HepG2 (cell line): Measurements from ENCODE around the gene GAL3ST1. TPM values are rescaled to one million over a fixed set of nuclear protein-coding genes. Genes with fewer than 3 reads are reported as not detected.

Source experiments
- ATAC-seq: fragments of 200-7000 bp; cut with Tn5 transposase; 3 replicates; pipeline ENCODE4 v1.9.1; 2020; ENCODE audit warnings: mild to moderate bottlenecking, moderate library complexity
- BruUV-seq: library from RNA; stranded (reverse); fragments of 400-500 nt; replicated peaks from 2 replicates; lab custom pipeline; 2021; lab: Mats Ljungman, UMichigan
- CTCF ChIA-PET: fragments of 300-600 bp; formaldehyde crosslinking; extraction: SDS; loops from one replicate; lab custom pipeline; 2021; ENCODE audit warnings: low total read pairs, inconsistent platforms, low intra/inter-chr PET ratio; lab: Yijun Ruan, JAX
- POLR2A ChIA-PET: fragments of 350-600 bp; sonication (Branson Sonifier 250); formaldehyde crosslinking; loops from one replicate; lab custom pipeline; 2020; ENCODE audit warnings: antibody characterized with exemption, inconsistent platforms; lab: Yijun Ruan, JAX
- DNase-seq: peaks from one replicate; pipeline ENCODE4 v3.0.0-alpha.2; 2015; ENCODE audit warnings: low spot score
- FAIRE-seq: peaks from 3 replicates; lab custom pipeline; 2011; peaks lifted over from hg19 to GRCh38; lab: Jason Lieb, UNC
- H2AFZ ChIP-seq: one replicate; pipeline ENCODE4 v1.6.1; 2011; ENCODE audit warnings: low read length, inconsistent platforms
- H3K27ac ChIP-seq: fragments of 300-600 bp; 3 replicates; pipeline ENCODE4 v1.8.0; 2011; ENCODE audit warnings: mixed run types, mild to moderate bottlenecking, mixed read lengths, low read length, inconsistent platforms; ENCODE audit not compliant: insufficient read depth; ENCODE audit errors: extremely low read length
- H3K27me3 ChIP-seq, 2 experiments: fragments of 200-600 bp in 1 of 2; 2 replicates in 1 of 2; 3 replicates in 1 of 2; pipeline versions ENCODE4 v1.6.0 to v1.8.0; 2011; ENCODE audit warnings: low read length in 2 of 2, mild to moderate bottlenecking in 2 of 2, moderate library complexity in 2 of 2, inconsistent platforms in 1 of 2; ENCODE audit not compliant: insufficient read depth in 2 of 2, control insufficient read depth in 1 of 2
- H3K36me3 ChIP-seq, 2 experiments: fragments of 200-600 bp in 1 of 2; replicated peaks in 1 of 2; 2 replicates in 1 of 2; 3 replicates in 1 of 2; pipeline versions ENCODE4 v1.5.1 to v1.8.0; 2011; ENCODE audit warnings: low read length in 2 of 2, inconsistent platforms in 1 of 2; ENCODE audit not compliant: insufficient read depth in 2 of 2, control insufficient read depth in 1 of 2
- H3K4me1 ChIP-seq: 2 replicates; pipeline ENCODE4 v1.5.1; 2012; ENCODE audit warnings: low read length, inconsistent platforms; ENCODE audit not compliant: insufficient read depth
- H3K4me2 ChIP-seq: 2 replicates; pipeline ENCODE4 v1.6.0; 2011; ENCODE audit warnings: low read depth, low read length, inconsistent platforms
- H3K4me3 ChIP-seq, 3 experiments: fragments of 200-600 bp in 1 of 3; sonication (generic), shearing (Covaris generic) in 1 of 3; replicated peaks in 1 of 3; 2 replicates each; pipeline ENCODE4 v1.5.1; 2011 to 2016; ENCODE audit warnings: low read length in 3 of 3, inconsistent platforms in 2 of 3, low read depth in 2 of 3, mild to moderate bottlenecking in 2 of 3, control low read depth in 1 of 3, mixed read lengths in 1 of 3; ENCODE audit not compliant: insufficient read depth in 1 of 3
- H3K79me2 ChIP-seq: one replicate; pipeline ENCODE4 v1.6.1; 2011; ENCODE audit warnings: low read length, inconsistent platforms; ENCODE audit not compliant: insufficient read depth
- H3K9ac ChIP-seq: 2 replicates; pipeline ENCODE4 v1.6.0; 2011; ENCODE audit warnings: mild to moderate bottlenecking, low read depth, low read length, inconsistent platforms; ENCODE audit not compliant: insufficient read depth
- H3K9me3 ChIP-seq: 2 replicates; pipeline ENCODE4 v1.5.1; 2012; ENCODE audit warnings: mild to moderate bottlenecking, low read length
- H4K20me1 ChIP-seq: 2 replicates; pipeline ENCODE4 v1.6.0; 2011; ENCODE audit warnings: inconsistent platforms, mild to moderate bottlenecking, low read length, moderate library complexity; ENCODE audit not compliant: insufficient read depth
- BHLHE40 ChIP-seq: IDR thresholded peaks from 2 replicates; pipeline ENCODE4 v1.6.1; 2011; ENCODE audit warnings: low read length, improper control_type of control experiment
- CHD2 ChIP-seq: IDR thresholded peaks from 2 replicates; pipeline ENCODE4 v1.6.1; 2011; ENCODE audit warnings: low read depth, low read length, improper control_type of control experiment
- HNRNPUL1 ChIP-seq: fragments of 200-400 bp; formaldehyde crosslinking; IDR thresholded peaks from 2 replicates; pipeline ENCODE4 v1.6.1; 2017; ENCODE audit warnings: low read depth, mild to moderate bottlenecking, low read length, moderate library complexity
- KDM1A ChIP-seq: IDR thresholded peaks from 2 replicates; pipeline ENCODE4 v1.6.1; 2016; ENCODE audit warnings: missing compliant biosample characterization
- MXD4 ChIP-seq: IDR thresholded peaks from 2 replicates; pipeline ENCODE4 v1.6.1; 2016; ENCODE audit warnings: mild to moderate bottlenecking, missing biosample characterization, missing genetic modification reagents
- NR2F1 ChIP-seq, 2 experiments: fragments of 450-650 bp in 1 of 2; formaldehyde crosslinking in 1 of 2; IDR thresholded peaks; 2 replicates each; pipeline versions ENCODE4 v1.5.0 to v1.6.1; 2016 to 2020; ENCODE audit warnings: mild to moderate bottlenecking in 1 of 2, missing compliant biosample characterization in 1 of 2, missing genetic modification reagents in 1 of 2, moderate library complexity in 1 of 2
- ZFP36L1 ChIP-seq: sonication (generic); formaldehyde crosslinking; IDR thresholded peaks from 2 replicates; pipeline ENCODE4 v1.8.0; 2022; ENCODE audit warnings: mild to moderate bottlenecking, missing genetic modification reagents, moderate library complexity
- ZNF644 ChIP-seq: IDR thresholded peaks from 2 replicates; pipeline ENCODE4 v1.6.1; 2016; ENCODE audit warnings: low read depth
- WGBS: methylation state at CpG from one replicate; pipeline ENCODE4 v1.1.6; 2017; ENCODE audit warnings: low lambda C conversion rate; 5-methylcytosine and 5-hydroxymethylcytosine counted together
- in situ Hi-C: cut with HindIII; loops from 2 replicates; pipeline ENCODE4 v1.10.0; 2017; ENCODE audit warnings: low pct_unique_long_range_greater_than_20kb; ENCODE audit not compliant: extremely low pct_ligation_motif_present
- intact Hi-C: fragments of 100-400 bp; cut with micrococcal nuclease; formaldehyde crosslinking; loops from one replicate; pipeline ENCODE4 v1.10.0; 2022; ENCODE audit not compliant: unreplicated experiment
- polyA plus RNA-seq, 8 experiments: library from polyadenylated mRNA; depleted of rRNA in 3 of 8; stranded (reverse) in 7 of 8; unstranded in 1 of 8; fragments of >200 nt; fragmentation: Illumina TruSeq in 4 of 8; extraction: Trizol in 4 of 8; gene quantifications; 2 replicates each; pipeline versions ENCODE4 v1.2.1 to v1.2.3, GENCODE V29; 2011 to 2016; ENCODE audit warnings: low read depth in 4 of 8, missing spikeins in 1 of 8, mixed read lengths in 1 of 8; ENCODE audit not compliant: insufficient read depth in 1 of 8
- total RNA-seq, 5 experiments: library from RNA; depleted of rRNA; stranded (reverse); fragments of >200 nt; fragmentation: Illumina TruSeq; extraction: Trizol; gene quantifications; 2 replicates each; pipeline ENCODE4 v1.2.3, GENCODE V29; 2016; ENCODE audit warnings: low read depth in 1 of 5
- TF ChIP-seq, protein P1 (sequence below): sonication (generic); formaldehyde crosslinking; IDR thresholded peaks from 2 replicates; pipeline ENCODE4 v1.4.0; 2020; ENCODE audit warnings: missing genetic modification reagents
- TF ChIP-seq, protein P2 (sequence below): sonication (generic); formaldehyde crosslinking; conservative IDR thresholded peaks from 2 replicates; pipeline ENCODE4 v1.4.0; 2020; ENCODE audit warnings: missing genetic modification reagents
- TF ChIP-seq, protein P3 (sequence below): sonication (generic); formaldehyde crosslinking; IDR thresholded peaks from 2 replicates; pipeline ENCODE4 v1.9.0; 2021; ENCODE audit warnings: missing genetic modification reagents, borderline replicate concordance
- TF ChIP-seq, protein P4 (sequence below): IDR thresholded peaks from 2 replicates; pipeline ENCODE4 v1.6.1; 2018; ENCODE audit warnings: missing genetic modification reagents, mild to moderate bottlenecking, missing compliant biosample characterization

Gene GAL3ST1
- total and polyA plus RNA-seq, 2 of the 13 experiments (the other 11 are each of a cell fraction or from before 2014, with no cell fraction given): 4.4 to 14.7 TPM

DNA sequence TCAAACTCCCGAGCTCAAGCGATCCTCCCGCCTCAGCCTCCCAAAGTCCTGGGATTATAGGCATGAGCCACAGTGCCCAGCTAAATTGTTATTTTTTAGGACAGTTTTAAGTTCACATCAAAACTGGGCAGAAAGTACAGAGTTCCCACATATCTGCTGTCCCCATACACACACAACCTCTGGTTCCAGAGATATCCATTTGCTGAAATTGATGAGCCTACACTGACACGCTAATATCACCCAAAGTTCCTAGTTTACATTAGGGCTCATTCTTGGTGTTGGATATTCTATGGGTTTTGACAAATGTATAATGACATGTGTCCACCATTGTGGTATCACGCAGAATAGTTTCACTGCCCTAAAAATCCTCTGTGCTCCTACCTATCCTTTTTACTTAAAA lies 66.2 kb downstream of the GAL3ST1 start:
- no peak for FAIRE-seq
- intact Hi-C loops (no loop called here), in situ Hi-C loops (no loop called here)
- Histone ChIP-seq H2AFZ (no peak overlapping the region), H3K4me3 (no peak overlapping the region), H3K9me3 (no peaks in the 10 kb centered on the region), H3K36me3 (no peaks in the 10 kb centered on the region), H3K27ac (no peak overlapping the region), H3K4me2 (no peak overlapping the region), H3K27me3 (no peaks in the 10 kb centered on the region), H4K20me1 (no peaks in the 10 kb centered on the region), H3K9ac (no peak overlapping the region), H3K79me2 (no peaks in the 10 kb centered on the region), H3K4me1 (peaks cover 52% of the 10 kb centered on the region)
- no peak for TF ChIP-seq ZFP36L1 (CRISPR knock-in tag)
- TF ChIP-seq CHD2: no peak
- TF ChIP-seq MXD4 (CRISPR knock-in tag): no peak
- TF ChIP-seq HNRNPUL1: no peak
- TF ChIP-seq BHLHE40: no peak
- TF ChIP-seq, protein P1, sequence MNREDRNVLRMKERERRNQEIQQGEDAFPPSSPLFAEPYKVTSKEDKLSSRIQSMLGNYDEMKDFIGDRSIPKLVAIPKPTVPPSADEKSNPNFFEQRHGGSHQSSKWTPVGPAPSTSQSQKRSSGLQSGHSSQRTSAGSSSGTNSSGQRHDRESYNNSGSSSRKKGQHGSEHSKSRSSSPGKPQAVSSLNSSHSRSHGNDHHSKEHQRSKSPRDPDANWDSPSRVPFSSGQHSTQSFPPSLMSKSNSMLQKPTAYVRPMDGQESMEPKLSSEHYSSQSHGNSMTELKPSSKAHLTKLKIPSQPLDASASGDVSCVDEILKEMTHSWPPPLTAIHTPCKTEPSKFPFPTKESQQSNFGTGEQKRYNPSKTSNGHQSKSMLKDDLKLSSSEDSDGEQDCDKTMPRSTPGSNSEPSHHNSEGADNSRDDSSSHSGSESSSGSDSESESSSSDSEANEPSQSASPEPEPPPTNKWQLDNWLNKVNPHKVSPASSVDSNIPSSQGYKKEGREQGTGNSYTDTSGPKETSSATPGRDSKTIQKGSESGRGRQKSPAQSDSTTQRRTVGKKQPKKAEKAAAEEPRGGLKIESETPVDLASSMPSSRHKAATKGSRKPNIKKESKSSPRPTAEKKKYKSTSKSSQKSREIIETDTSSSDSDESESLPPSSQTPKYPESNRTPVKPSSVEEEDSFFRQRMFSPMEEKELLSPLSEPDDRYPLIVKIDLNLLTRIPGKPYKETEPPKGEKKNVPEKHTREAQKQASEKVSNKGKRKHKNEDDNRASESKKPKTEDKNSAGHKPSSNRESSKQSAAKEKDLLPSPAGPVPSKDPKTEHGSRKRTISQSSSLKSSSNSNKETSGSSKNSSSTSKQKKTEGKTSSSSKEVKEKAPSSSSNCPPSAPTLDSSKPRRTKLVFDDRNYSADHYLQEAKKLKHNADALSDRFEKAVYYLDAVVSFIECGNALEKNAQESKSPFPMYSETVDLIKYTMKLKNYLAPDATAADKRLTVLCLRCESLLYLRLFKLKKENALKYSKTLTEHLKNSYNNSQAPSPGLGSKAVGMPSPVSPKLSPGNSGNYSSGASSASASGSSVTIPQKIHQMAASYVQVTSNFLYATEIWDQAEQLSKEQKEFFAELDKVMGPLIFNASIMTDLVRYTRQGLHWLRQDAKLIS (CRISPR knock-in tag): no peak
- TF ChIP-seq, protein P2, sequence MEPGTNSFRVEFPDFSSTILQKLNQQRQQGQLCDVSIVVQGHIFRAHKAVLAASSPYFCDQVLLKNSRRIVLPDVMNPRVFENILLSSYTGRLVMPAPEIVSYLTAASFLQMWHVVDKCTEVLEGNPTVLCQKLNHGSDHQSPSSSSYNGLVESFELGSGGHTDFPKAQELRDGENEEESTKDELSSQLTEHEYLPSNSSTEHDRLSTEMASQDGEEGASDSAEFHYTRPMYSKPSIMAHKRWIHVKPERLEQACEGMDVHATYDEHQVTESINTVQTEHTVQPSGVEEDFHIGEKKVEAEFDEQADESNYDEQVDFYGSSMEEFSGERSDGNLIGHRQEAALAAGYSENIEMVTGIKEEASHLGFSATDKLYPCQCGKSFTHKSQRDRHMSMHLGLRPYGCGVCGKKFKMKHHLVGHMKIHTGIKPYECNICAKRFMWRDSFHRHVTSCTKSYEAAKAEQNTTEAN (CRISPR knock-in tag): no peak
- TF ChIP-seq, protein P3, sequence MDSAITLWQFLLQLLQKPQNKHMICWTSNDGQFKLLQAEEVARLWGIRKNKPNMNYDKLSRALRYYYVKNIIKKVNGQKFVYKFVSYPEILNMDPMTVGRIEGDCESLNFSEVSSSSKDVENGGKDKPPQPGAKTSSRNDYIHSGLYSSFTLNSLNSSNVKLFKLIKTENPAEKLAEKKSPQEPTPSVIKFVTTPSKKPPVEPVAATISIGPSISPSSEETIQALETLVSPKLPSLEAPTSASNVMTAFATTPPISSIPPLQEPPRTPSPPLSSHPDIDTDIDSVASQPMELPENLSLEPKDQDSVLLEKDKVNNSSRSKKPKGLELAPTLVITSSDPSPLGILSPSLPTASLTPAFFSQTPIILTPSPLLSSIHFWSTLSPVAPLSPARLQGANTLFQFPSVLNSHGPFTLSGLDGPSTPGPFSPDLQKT (CRISPR knock-in tag): no peak
- TF ChIP-seq NR2F1 (CRISPR knock-in tag; IDR thresholded peaks at IDR 0.05): no peak
- TF ChIP-seq, protein P4, sequence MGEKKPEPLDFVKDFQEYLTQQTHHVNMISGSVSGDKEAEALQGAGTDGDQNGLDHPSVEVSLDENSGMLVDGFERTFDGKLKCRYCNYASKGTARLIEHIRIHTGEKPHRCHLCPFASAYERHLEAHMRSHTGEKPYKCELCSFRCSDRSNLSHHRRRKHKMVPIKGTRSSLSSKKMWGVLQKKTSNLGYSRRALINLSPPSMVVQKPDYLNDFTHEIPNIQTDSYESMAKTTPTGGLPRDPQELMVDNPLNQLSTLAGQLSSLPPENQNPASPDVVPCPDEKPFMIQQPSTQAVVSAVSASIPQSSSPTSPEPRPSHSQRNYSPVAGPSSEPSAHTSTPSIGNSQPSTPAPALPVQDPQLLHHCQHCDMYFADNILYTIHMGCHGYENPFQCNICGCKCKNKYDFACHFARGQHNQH (CRISPR knock-in tag): no peak
- no peak for TF ChIP-seq KDM1A (CRISPR knock-in tag)
- no peak for TF ChIP-seq ZNF644 (CRISPR knock-in tag)
- WGBS: 99% methylated on average over 5 of the region's 5 CpGs
- BruUV-seq: no TSS peak
- no peak for ATAC-seq
- ChIA-PET CTCF (no interaction called here), POLR2A (no interaction called here)
- DNase-seq: no peak
